HG03064 (cell line): ENCODE results near the gene MAIP1.

Experiments used
- ATAC-seq: cut with Tn5 transposase; IDR thresholded peaks from one replicate; pipeline ENCODE4 v1.9.1; 2021; ENCODE audit warnings: low read depth; ENCODE audit not compliant: unreplicated experiment

The MAIP1 gene

DNA sequence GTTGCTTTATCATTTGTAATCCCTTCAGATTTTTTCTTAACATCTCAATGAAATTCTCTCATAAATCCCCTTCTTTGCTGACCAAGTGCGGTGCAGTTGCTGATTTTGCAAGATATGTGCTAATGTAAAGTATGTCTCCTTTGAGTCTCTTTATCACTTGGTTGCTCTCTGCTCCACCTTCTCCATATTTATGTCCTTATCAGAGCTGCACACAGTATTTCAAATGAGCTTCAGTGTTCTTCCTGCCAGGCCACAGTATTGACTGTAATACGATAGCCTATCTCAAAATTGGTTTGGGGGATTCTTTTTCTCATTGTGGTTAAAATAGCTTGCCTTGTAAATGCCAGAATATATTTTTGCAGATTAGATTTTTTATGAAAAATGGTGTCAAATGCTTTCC is 32.2 kb downstream of the MAIP1 start:
- ATAC-seq = no peak

DNA sequence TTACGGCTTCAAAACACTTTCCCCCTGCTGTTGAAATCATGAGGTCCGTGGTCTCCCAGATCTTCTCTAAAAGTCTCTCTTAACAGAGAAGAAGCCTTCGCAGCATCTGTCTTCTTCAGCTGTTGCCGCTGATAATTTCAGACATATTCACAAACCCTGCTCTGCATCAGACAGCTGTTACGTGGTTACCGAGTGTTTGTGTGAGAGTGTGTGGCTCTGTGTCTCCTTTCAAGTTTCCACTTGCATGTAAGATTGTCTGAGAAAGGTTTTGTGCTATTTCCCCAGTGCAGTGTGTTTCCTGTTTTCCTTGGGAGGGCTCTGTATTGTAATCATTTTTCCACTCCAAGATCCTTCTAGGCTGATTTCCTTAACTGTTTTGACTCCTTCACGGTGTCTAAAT is 32.8 kb downstream of the MAIP1 start:
- no peak for ATAC-seq

DNA sequence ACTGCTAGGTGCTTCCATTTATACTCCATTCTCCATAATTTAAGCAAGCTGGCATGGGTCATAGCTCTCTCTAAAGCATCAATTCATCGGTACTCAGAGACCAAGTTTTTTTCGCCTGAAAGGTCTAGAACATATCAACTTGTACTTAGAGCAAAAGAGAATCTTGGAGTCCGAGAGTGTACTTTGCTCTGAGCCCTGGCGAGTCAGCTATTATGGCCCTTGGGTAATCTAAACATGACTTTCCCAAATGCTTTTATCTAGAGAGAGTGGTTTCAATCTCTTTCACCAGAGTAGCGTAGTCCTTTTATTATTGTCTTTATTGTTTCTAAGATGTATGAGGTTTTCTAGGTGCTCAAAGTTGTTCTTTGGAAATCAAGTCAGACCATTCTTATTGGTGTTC is 34.4 kb downstream of the MAIP1 start:
- no peak for ATAC-seq

DNA sequence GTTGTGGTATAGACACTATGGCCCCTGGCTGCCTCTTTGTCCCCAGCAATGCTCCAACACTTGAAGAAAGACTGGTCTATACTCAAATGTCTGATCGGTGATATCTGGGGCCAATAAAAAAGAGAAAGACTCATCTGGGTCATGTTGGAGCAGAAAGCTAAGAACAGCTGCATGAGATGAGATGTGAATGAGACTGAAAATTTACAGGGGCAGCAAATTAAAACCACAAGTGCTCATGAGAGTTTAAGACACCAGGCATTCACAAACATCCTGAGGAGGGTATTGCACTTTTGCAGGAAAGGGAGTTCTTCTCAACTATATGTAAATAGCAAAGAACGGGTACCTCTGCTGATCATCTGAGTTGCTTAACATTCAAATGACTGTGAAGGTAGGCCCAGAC is 36.3 kb downstream of the MAIP1 start:
- no peak for ATAC-seq

GRCh38 chr2:199992296-199992695 is 36.9 kb downstream of the MAIP1 start:
- no peak for ATAC-seq

DNA sequence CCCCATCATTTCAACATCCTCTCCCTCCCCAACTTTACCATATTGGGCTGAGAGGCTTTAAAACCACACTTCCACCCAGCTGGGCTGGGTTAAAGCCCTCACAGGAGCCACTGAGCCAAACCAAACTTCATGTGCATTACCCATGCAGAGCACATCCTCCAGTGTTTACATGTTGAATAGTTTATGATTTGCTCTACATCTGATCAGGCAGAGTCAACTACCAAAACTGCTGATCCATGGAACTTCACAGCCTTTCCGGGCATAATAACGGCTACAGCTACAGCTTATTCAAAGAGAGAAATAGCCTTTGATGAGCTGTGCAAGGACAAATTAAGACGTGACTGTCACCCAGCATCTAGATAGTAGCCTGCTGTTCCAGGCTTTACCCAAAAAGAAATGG is 39.0 kb downstream of the MAIP1 start:
- ATAC-seq = no peak

GRCh38 chr2:199994896-199995295 is 39.5 kb downstream of the MAIP1 start:
- ATAC-seq = no peak

GRCh38 chr2:199997296-199997695 is 41.9 kb downstream of the MAIP1 start:
- no peak for ATAC-seq

DNA sequence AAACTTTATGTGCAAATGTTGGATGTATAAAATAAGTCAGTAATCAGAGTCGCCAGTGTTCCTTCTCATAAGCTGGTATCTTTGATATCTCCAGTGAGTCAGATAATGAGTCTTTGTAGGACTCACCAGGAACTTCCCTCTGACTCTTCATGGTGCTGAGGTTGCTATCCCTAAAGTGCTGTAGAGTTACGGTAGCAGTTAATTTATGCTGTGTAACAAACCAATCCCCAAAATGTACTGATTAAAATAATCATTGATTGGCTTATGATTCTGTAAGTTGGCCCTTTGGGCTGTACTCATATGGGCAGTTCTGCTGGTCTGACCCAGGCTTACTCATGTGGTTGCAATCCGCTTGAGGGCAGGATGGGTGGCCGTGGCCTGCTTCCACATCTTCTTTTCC is 43.8 kb downstream of the MAIP1 start:
- no peak for ATAC-seq

DNA sequence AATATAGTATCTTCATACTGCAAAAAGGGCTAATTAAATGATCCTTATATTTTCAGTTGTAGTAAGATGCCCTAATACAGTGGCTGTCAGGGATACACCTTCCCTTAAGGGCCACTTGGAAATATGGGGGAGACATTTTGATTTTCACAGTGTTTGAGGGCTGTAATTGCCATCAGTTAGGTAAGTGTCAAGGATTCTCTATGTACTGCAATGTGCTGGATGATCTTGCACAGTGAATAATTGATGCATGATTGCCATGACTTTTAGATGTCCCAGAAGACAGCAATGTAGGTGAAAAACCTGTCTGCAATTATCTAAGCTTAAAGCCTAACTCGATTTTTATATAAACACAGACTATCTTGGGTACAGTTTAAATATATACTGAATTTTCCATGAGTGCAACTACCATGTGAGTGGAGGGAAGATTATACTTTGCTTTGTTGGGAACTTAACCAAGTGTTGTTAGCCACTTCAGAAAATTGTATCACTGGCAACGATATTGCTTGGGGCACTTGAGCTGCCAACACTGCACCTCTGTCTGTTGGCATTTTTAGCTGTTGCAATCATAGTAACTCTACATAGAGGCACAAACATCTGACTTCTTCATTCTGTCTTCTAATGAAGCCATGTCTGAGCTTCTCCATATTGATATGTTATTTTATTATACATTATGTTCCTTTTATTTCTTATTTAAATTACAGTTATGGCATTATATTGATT is 45.2 kb downstream of the MAIP1 start:
- ATAC-seq = no peak

DNA sequence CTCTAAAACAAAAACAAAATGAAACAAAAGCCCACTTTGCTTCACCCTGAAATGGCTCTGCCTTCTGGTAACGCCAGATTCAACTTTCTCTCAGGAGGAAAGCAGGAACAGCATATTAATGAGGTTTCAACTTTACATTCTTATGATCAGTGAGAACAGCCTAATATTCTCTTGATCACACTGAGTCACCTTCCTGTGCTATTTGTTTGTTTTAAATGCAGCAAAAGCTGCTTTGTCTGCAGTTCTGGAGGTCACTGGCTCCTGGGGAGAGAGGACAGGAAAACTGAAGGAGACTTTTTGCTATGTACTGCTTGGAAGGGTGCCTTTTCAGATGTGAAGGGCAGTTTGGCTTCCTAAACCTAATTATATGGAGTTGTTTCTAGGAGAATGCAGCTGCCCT is 48.1 kb downstream of the MAIP1 start:
- ATAC-seq = no peak

DNA sequence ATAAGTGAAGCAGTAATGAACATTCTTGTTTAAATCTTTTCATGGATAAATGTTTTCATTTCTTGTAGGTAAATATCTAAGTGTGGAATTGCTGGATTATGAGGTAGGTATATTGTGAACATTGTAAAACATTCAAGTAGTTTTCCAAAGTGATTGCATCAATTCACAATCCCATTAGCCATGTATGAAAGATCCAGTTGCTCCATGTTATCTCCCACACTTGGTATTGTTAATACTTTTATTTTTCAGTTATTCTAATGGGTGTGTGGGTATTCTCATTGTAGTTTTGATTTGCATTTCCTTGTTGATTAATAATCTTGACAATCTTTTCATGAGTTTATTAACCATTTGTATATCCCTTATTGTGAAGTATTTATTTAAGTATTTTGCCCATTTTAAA is 50.3 kb downstream of the MAIP1 start:
- no peak for ATAC-seq

GRCh38 chr2:200007306-200007705 is 51.9 kb downstream of the MAIP1 start:
- no peak for ATAC-seq

- ATAC-seq = no peak
Measured at GRCh38 chr2:200012401-200012800, 57.0 kb downstream of the MAIP1 start.
